Putamen (tissue), 1 donor: Measurements from ENCODE around the gene TRNP1.

Experiments
- DNase-seq: peaks from one replicate; pipeline ENCODE4 v3.0.0-alpha.2; 2016; ENCODE audit warnings: low spot score

Gene TRNP1

GRCh38 chr1:27001570-27002360, 8.3 kb downstream of the TRNP1 start:
- DNase-seq: peak; percentile 56

GRCh38 chr1:27003745-27004470, 10.4 kb downstream of the TRNP1 start:
- DNase-seq: no peak

DNA sequence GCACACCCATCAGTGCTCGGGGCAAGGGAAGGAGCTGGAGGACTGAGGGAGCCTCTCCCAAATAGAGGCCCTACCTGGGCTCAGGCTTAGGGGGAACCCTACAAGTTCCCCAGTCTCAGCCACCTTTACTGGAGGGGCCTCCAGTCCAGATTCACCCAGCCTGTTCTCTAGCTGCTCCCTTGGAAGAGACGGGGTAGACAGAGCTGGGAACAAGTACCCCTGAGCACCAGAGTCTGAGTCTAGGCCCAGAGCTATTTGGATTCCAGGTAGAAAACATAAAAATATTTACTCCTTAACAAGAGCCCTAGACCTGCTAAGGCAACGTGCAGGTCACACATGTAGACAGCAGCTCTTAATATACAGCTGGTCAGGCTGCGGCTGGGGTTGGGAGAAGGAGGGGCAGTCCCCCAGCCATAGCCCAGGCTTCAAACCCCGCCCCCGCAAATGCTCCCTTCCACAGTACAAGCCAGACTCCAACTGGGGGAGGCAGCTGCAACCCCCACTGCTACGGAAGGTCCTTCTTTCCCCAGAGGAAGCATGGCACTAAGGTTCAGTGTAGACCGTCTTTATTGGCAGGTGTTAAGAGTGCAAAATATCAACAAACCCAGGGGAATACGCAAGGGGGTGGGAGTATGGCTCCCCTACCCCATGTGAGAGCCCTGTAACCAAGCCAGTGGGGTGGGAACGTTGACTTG, 11.1 kb downstream of the TRNP1 start:
- no peak for DNase-seq

DNA sequence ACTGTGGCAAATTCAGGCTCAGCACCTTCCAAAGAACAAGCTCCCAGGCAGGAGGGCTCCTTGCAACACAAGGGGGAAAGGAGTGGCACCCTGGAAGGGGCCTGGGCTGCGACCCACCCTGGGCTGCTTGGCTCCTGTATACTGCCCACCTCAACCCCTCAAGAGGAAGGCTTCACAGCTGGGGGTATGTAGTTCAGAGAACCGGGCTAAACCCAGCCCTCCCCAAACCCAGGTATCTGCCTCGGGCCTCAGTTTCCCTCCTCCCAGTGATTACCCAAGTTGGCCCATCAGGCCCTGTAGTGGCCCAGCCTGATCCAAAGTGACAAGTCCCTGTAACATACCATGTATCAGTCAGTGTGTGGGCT, 11.7 kb downstream of the TRNP1 start:
- DNase-seq: no peak

DNA sequence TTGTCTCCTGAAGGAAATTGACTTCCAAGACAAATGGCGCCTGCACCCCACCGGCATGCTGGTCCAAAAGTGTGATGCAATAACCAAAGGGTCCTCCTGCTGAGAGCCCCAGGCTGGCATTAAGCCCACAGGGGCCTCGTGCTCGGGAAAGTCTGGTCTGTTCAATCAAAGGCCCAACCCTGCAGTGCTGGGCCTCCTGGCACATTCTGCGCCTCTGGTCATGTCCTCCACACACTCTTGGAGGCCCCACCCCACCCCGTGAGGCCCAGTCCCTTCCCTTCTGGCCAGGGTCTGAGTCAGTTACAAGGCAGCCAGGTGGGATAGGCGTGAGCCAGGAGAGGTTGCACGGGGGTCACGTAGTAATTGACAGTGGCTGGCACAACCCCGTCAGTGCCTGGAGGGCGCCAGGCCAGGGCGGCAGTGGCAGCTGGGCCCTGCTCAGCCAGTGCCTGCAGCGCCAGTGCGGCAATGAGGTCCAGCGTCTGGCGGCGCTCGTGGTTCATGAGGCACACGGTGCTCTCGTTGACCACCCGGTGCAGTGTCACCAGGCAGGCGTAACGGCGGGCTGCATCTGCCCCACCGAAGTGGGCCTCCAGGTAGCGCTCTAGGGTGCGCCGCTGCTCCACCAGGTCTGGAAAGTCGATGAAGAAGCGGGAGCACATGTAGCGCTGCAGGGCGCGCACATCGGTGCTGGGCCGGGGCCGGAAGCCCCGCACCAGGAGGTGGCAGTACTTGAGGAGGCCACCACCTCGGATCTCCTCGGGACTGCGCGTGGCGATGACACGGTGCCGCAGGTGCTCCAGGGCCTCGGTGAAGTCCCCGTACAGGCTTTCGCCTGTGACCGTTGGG, 12.4 kb downstream of the TRNP1 start:
- DNase-seq: no peak

GRCh38 chr1:27006683-27007082, 13.2 kb downstream of the TRNP1 start:
- no peak for DNase-seq

GRCh38 chr1:27007909-27008582, 14.6 kb downstream of the TRNP1 start:
- DNase-seq: no peak

DNA sequence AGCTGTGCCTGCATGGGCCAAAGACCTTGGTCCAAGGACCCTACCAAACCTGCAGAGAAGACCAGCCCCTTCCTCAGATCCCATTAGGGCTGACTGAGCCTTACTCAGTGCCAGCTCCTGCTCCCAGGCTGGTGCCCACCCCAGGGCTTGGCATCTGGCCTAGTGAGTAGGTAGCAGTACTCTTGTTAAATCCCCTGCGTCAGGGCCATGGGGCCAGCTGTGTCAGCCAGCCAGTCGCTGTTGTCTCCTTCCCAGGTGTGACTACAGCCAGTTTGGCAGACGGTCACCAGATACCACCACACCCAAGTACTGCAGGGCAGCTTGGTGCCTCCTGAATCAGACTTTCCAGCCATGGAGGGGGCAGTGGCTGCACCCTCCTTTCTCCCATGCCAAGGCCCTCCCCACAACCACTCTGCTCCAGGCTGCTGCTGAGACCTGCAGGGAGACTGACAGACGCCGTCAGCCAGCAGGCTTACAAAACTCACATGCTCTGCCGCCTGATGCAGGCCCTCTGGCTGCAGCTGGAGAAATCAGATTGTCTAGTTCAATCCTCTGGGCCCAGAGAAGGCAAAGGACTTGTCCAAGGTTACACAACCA, 16.2 kb downstream of the TRNP1 start:
- DNase-seq: no peak

- DNase-seq: no peak
These were observed 16.9 kb downstream of the TRNP1 start for GRCh38 chr1:27010226-27010994.

DNA sequence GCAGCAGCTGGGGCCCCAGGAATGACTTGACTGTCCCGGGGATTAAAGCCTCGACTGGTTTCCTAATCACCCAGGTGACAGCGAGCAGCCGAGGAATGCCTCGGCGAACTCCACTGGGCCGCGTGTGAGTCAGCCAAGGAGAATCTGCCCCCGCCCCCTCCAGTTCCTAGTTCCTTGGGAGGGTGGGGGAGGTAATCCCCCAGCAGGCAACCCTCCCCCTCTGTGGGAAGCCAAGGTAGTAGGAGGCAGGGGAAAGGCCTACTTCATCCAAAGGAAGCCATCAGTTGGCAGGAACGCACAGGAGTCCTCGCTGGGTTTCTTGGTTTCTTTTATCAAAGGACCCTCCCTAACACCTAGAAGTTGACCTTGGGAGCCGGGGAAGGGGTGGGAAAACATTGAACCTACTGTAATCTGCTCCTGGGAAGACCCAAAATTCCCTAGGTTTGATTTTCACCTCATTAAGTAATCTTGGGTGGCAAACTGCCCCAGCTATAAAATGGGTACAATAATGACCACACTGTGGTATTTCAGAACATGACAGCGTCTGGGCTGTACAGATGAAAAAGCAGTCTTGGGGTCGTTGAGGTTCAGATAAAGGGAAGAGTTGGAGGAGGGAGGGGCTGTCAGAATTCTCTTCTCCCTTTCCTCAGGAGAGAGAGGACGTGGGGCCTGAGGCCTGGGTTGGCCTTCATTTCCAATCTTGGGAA, 17.7 kb downstream of the TRNP1 start:
- no peak for DNase-seq

- DNase-seq: no peak
These were observed 18.6 kb downstream of the TRNP1 start for GRCh38 chr1:27011976-27012563.

- DNase-seq: no peak
These were observed 21.8 kb downstream of the TRNP1 start for GRCh38 chr1:27015260-27015659.

GRCh38 chr1:27016376-27016775, 22.9 kb downstream of the TRNP1 start:
- no peak for DNase-seq

DNA sequence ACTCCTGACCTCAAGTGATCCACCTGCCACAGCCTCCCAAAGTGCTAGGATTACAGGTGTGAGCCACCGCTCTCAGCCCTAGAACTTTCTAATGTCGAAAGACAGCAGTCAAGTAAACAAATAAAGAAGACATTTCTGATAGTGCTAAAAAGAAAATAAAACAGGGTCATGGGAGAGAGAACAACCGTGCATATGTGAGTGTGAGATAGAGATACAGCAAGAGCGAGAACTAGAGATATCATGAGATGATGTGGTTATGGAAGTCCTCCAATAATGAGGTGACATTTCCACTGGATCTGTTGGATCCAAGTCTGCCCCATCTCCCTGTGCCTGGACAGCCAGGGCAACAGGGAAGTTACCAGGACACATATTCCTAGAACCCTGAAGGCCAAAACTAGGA, 23.7 kb downstream of the TRNP1 start:
- no peak for DNase-seq

DNA sequence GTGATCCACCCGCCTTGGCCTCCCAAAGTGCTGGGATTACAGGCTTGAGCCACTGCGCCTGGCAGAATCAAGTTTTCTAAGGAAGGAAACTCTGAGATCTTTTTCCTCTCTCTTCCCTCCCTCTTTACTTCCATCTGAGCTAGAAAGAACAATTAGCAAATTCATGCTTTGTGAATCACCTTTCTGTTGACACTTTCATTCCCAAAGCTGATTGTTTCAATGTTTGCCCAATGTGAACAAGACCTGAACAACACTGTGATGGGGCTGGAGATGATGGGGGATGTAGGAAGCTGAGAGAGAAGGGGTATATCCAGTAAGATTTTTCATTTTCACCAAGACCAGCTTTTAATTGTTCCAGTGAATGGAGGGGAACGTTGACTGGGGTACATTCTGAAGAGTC, 24.8 kb downstream of the TRNP1 start:
- no peak for DNase-seq

DNA sequence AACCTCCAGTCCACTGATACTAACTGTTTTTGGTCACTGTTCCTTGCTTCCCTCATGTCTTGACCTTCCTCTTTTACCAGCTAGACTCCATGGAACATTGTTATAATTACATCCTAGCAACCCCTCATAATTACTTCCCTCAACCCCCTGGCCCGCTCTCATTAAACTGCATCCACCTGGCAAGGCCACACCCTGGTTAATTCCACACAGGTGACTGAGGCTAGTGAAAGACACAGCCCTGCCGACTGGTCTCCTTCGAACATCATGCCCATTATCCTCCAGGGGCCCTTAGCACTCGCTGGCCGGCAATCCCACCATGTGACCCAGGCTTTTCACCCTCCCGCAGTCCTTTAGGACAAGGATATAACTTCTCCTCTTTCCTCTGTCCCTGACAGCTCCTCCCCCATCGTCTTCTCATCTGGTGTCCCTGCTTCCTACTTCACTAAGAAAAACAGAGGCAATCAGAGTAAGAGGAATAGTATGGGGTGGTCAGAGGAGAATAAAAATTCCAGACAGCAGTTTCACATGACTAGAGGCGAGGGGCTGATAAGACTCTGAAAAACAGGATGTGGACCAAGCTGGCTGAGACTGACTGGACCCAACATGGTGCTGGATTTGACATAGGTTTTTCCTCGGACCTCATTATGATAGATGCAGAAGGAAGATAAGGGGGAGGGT, 28.0 kb downstream of the TRNP1 start:
- DNase-seq: no peak

DNA sequence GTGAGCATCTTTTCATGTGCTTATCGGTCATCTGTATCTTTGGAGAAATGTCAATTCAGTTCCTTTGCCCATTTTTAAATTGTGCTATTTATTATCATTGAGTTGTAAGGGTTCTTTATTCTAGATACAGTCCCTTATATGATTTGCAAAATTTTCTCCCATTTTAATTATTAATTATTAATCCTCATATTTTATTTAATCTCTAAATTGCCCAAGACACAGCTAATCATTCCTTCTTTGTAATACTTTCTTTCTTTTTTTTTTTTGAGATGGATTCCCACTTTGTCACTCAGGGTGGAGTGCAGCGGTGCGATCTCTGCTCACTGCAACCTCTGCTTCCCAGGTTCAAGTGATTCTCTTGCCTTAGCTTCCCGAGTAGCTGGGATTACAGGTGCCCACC, 32.2 kb downstream of the TRNP1 start:
- DNase-seq: no peak
